H1 (cell line): ENCODE measurements around the gene KIZ. TPM values are rescaled to one million over a fixed set of nuclear protein-coding genes. Genes with fewer than 3 reads are reported as not detected.

Experiments
- CHD1 ChIP-seq: IDR thresholded peaks from 2 replicates; pipeline ENCODE4 v1.6.1; 2012; ENCODE audit warnings: low read depth, low read length, improper control_type of control experiment
- CHD7 ChIP-seq: fragments of 300-600 bp; sonication (generic); IDR thresholded peaks from 2 replicates; pipeline ENCODE4 v1.7.1; 2012; ENCODE audit warnings: low read length, moderate library complexity, mild to moderate bottlenecking, inconsistent platforms; ENCODE audit not compliant: insufficient replicate concordance
- EGR1 ChIP-seq: IDR thresholded peaks from 2 replicates; pipeline ENCODE4 v1.6.1; 2011; ENCODE audit warnings: low read depth, low read length, borderline replicate concordance
- EP300 ChIP-seq, 2 experiments: IDR thresholded peaks; 1 replicate in 1 of 2; 2 replicates in 1 of 2; pipeline ENCODE4 v1.6.1; 2011 to 2012; ENCODE audit warnings: low read depth in 2 of 2, low read length in 2 of 2, mild to moderate bottlenecking in 2 of 2, borderline replicate concordance in 1 of 2, inconsistent platforms in 1 of 2, moderate library complexity in 1 of 2
- HDAC6 ChIP-seq: IDR thresholded peaks from one replicate; pipeline ENCODE4 v1.7.1; 2012; ENCODE audit warnings: low read depth, mild to moderate bottlenecking, inconsistent platforms, low read length, moderate library complexity
- SIX5 ChIP-seq: IDR thresholded peaks from 2 replicates; pipeline ENCODE4 v1.6.1; 2011; ENCODE audit warnings: mild to moderate bottlenecking, low read depth, low read length
- TEAD4 ChIP-seq: IDR thresholded peaks from 2 replicates; pipeline ENCODE4 v1.6.1; 2012; ENCODE audit warnings: low read depth, low read length, inconsistent platforms, mixed read lengths
- polyA plus RNA-seq, 7 experiments: library from polyadenylated mRNA; depleted of rRNA in 3 of 7; stranded (reverse) in 5 of 7; unstranded in 2 of 7; fragments of >200 nt in 5 of 7; fragments of 200-250 nt in 2 of 7; gene quantifications; 1 replicate in 5 of 7; 2 replicates in 1 of 7; 4 replicates in 1 of 7; pipeline versions ENCODE4 v1.2.1 to v1.2.3, GENCODE V29; 2011 to 2013; ENCODE audit warnings: missing spikeins in 2 of 7, mixed read lengths in 2 of 7
- total RNA-seq: library from RNA; stranded (reverse); fragmentation: NEBNext Ultra II Directional; extraction: Animal tissue kit (Norgen Biotek cat#: 25700); gene quantifications from 2 replicates; pipeline ENCODE4 v1.2.1, GENCODE V29; 2021
- TF ChIP-seq, protein P1 (sequence below), 3 experiments: IDR thresholded peaks; 1 replicate in 2 of 3; 2 replicates in 1 of 3; pipeline versions ENCODE4 v1.5.1 to v1.6.1; 2011; ENCODE audit warnings: low read length in 3 of 3, mild to moderate bottlenecking in 3 of 3, inconsistent platforms in 2 of 3, low read depth in 1 of 3, moderate library complexity in 1 of 3; ENCODE audit not compliant: insufficient read depth in 1 of 3; ENCODE audit errors: control extremely low read depth in 1 of 3

The KIZ gene
- total and polyA plus RNA-seq, 2 of the 8 experiments (the other 6 are each of a cell fraction or from before 2014, with no cell fraction given), result 13.0 to 51.7 TPM

- TF ChIP-seq SIX5 (peak; percentile 89), EGR1 (no peak), EP300 (IDR thresholded peaks at IDR 0.05; ENCODE audit: borderline replicate concordance in 1 of 2, low read depth in 2 of 2, low read length in 2 of 2) (no peak), CHD1 (no peak), TEAD4 (0 out of 2 replicates have a peak, but pooled peaks have one; percentile 34), CHD7 (no peak), HDAC6 (no peak)
- TF ChIP-seq, protein P1, sequence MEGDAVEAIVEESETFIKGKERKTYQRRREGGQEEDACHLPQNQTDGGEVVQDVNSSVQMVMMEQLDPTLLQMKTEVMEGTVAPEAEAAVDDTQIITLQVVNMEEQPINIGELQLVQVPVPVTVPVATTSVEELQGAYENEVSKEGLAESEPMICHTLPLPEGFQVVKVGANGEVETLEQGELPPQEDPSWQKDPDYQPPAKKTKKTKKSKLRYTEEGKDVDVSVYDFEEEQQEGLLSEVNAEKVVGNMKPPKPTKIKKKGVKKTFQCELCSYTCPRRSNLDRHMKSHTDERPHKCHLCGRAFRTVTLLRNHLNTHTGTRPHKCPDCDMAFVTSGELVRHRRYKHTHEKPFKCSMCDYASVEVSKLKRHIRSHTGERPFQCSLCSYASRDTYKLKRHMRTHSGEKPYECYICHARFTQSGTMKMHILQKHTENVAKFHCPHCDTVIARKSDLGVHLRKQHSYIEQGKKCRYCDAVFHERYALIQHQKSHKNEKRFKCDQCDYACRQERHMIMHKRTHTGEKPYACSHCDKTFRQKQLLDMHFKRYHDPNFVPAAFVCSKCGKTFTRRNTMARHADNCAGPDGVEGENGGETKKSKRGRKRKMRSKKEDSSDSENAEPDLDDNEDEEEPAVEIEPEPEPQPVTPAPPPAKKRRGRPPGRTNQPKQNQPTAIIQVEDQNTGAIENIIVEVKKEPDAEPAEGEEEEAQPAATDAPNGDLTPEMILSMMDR (IDR thresholded peaks at IDR 0.05; ENCODE audit: control extremely low read depth in 1 of 3, insufficient read depth in 1 of 3, low read depth in 1 of 3, low read length in 3 of 3), result no peak
These were observed 29.4 kb upstream of the KIZ start (continued) for GRCh38 chr20:21096321-21097043.
